Activated CD4-positive, alpha-beta memory T cell treated with anti-CD3 and anti-CD28 coated beads for 36 hours (primary cell): ENCODE data around the gene CCL4. TPM values are rescaled to one million over a fixed set of nuclear protein-coding genes. Genes with fewer than 3 reads are reported as not detected.
"Not testable (repeated sequence)": the region's sequence is repeated elsewhere in the genome, so short reads cannot be mapped to it uniquely, and the experiment has no call there.

ENCODE experiments used
- CTCF ChIA-PET: fragments of 350-600 bp; sonication (Branson Sonifier 250); formaldehyde crosslinking; loops from one replicate; lab custom pipeline; 2021; ENCODE audit warnings: antibody characterized with exemption, inconsistent platforms; lab: Charles Lee
- POLR2A ChIA-PET: fragments of 350-600 bp; sonication (Branson Sonifier 250); formaldehyde crosslinking; loops from one replicate; lab custom pipeline; 2021; ENCODE audit warnings: antibody characterized with exemption; lab: Charles Lee
- DNase-seq: peaks from one replicate; pipeline ENCODE4 v3.0.0-alpha.2; 2020
- H3K27ac Mint-ChIP-seq: one replicate; pipeline ENCODE4 v1.8.0; 2021; ENCODE audit warnings: mixed read lengths
- H3K27me3 Mint-ChIP-seq: one replicate; pipeline ENCODE4 v1.8.0; 2021; ENCODE audit warnings: mixed read lengths
- H3K36me3 Mint-ChIP-seq: one replicate; pipeline ENCODE4 v1.8.0; 2021; ENCODE audit warnings: mixed read lengths
- H3K4me1 Mint-ChIP-seq: one replicate; pipeline ENCODE4 v1.8.0; 2021; ENCODE audit warnings: low read depth, mixed read lengths
- H3K4me3 Mint-ChIP-seq: one replicate; pipeline ENCODE4 v1.8.0; 2021; ENCODE audit warnings: mild to moderate bottlenecking, mixed read lengths
- H3K9me3 Mint-ChIP-seq: one replicate; pipeline ENCODE4 v1.8.0; 2021; ENCODE audit warnings: mixed read lengths
- intact Hi-C: fragments of 100-400 bp; cut with micrococcal nuclease; formaldehyde crosslinking; loops from one replicate; pipeline ENCODE4 v1.15.1; 2023
- total RNA-seq, 2 experiments: library from RNA; stranded (reverse); gene quantifications; one replicate each; pipeline ENCODE4 v1.2.3, GENCODE V29; 2021

Gene CCL4
- total RNA-seq, 2 experiments from 2014 or later = 917 to 966 TPM

DNA sequence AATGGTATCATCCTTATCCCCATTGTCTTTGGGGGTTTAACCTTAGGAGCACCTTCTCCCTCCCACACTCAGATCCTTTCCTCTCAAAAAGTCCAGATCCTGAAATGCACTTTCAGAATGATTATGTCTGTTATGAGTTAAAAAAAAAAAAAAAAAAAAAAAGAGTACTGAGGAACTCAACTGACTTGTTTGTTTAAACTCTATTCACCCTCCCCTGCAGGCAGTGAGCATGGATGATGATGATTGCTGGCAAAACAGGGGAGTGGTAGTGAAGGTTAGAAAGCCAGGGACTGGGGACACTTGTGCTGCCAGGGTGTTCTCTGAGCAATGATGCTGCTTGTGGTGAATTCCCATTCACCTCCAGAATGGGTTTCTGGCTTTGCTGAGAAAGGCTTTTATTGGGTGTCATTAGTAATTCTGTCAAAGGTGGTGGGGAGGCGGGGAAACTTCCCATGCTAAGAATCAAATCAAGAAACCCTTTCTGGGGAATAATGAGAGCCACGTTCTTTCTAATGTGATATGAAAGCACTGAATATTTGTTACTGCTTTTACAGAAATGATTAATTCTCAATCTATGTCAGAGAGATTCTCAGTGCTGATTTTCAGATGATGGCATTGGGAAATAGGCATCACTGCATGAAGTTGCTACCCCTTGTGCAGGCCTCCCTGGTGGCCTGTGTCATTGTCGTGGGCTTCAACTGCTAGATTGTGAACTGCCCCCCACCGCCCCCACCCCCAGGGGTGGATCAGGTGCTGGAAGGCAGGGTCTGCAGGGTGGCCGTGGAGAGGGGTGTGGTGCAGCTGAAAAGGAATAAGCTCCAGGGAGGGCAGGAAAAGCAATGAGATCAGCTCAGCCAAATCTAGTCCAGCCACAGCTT, 14.1 kb downstream of the CCL4 start:
- H3K36me3 Mint-ChIP-seq = no peaks in the 10 kb centered on the region
- H3K9me3 Mint-ChIP-seq = peaks cover 7% of the 10 kb centered on the region
- peak overlapping the region; percentile 40 for H3K27ac Mint-ChIP-seq
- peak; percentile 80 for DNase-seq
- POLR2A ChIA-PET = interaction anchor here (0.9 to 3.4 kb wide), 6 partner anchors 18 to 45 kb away, joined by 3 to 34 read pairs (median 6); partner anchors contain the start of gene CCL3
- CTCF ChIA-PET = interaction anchor here (0.6 to 4.9 kb wide), 14 partner anchors 10 to 289 kb away, joined by 3 to 68 read pairs (median 5); partner anchors contain the start of gene CCL3
- no peak overlapping the region for H3K4me3 Mint-ChIP-seq
- peaks cover 27% of the 10 kb centered on the region for H3K27me3 Mint-ChIP-seq
- intact Hi-C loops = loop anchor here (1.0 to 10.0 kb wide), 5 partner anchors 15 to 67 kb away; partner anchors contain the start of gene CCL3
- H3K4me1 Mint-ChIP-seq = peaks cover 35% of the 10 kb centered on the region

DNA sequence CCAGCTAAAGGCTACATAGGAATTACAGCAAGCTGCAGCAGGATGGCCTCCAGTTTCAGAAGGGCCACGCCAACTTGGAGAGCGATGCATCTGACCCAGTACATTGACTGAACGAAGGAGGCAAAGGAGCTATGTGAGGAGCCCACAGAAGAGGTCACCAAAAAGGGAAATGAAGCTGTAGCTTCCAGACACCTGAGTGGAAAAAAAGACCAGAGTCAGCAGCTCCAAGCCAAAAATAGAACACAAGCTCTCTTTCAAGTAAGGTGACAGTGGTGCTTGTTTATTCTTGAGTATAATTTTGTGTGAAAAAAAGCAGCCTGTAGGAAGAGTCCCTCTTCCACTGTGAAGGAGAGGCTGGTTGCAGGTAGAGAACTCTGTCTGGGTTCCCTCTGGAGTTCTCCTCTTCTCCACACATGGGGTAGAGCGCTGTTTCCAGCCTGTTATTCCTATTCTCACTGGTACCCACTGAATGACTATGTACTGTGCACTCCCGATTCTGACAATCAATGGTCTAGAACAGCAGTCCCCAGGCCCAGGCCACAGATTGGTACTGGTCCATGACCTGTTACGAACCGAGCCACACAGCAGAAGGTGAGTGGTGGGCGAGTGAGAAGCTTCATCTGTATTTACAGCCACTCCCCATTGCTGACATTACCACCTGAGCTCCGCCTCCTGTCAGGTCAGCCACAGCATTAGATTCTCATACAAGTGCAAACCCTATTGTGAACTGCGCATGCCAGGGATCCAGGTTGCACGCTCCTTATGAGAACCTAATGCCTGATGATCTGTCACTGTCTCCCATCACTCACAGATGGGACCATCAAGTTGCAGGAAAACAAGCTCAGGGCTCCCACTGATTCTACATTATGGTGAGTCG, 15.1 kb downstream of the CCL4 start:
- no peak for DNase-seq
- Mint-ChIP-seq H3K36me3 (no peaks in the 10 kb centered on the region), H3K27me3 (peaks cover 31% of the 10 kb centered on the region), H3K27ac (peak overlapping the region; percentile 14), H3K9me3 (peaks cover 6% of the 10 kb centered on the region), H3K4me3 (no peak overlapping the region), H3K4me1 (peaks cover 35% of the 10 kb centered on the region)
- CTCF ChIA-PET = interaction anchor here (0.7 to 4.9 kb wide), 11 partner anchors 24 to 149 kb away, joined by 3 to 68 read pairs (median 6); partner anchors contain the start of gene CCL3
- intact Hi-C loops = loop anchor here (1.0 to 10.0 kb wide), 5 partner anchors 14 to 66 kb away; partner anchors contain the start of gene CCL3
- POLR2A ChIA-PET = interaction anchor here (0.9 to 3.4 kb wide), 6 partner anchors 19 to 46 kb away, joined by 3 to 34 read pairs (median 4); partner anchors contain the start of gene CCL3

DNA sequence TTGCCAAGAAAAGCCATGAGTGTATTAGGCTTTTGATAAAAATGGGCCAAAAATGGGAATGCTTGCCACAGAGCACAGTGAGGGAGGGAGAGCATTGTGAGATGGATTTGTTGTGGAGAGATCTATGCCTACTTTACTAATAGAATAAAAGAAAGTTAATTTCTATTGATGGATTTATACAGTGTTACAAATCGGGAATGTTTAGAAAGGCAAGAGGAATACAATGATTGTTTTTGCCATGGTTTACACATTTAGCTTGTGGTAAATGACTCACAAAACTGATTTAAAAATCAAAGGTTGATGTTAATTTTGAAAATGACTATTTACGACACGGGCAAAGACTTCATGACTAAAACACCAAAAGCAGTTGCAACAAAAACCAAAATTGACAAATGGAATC, 16.6 kb downstream of the CCL4 start:
- peak overlapping the region; percentile 2 for H3K27ac Mint-ChIP-seq
- ChIA-PET POLR2A (interaction anchor here (1.0 to 3.4 kb wide), 2 partner anchors 29 to 31 kb away, joined by 3 to 34 read pairs; partner anchors contain the start of gene CCL3), CTCF (interaction anchor here (0.8 to 4.9 kb wide), 5 partner anchors 27 to 47 kb away, joined by 3 to 68 read pairs (median 6); partner anchors contain the start of gene CCL3)
- no peak overlapping the region for H3K4me3 Mint-ChIP-seq
- H3K4me1 Mint-ChIP-seq = peaks cover 35% of the 10 kb centered on the region
- intact Hi-C loops = no loop called here
- no peaks in the 10 kb centered on the region for H3K36me3 Mint-ChIP-seq
- peaks cover 26% of the 10 kb centered on the region for H3K27me3 Mint-ChIP-seq
- no peak for DNase-seq
- peaks cover 10% of the 10 kb centered on the region for H3K9me3 Mint-ChIP-seq

GRCh38 chr17:36121099-36121498, 17.5 kb downstream of the CCL4 start:
- intact Hi-C loops, H3K4me3 Mint-ChIP-seq, H3K27ac Mint-ChIP-seq, H3K36me3 Mint-ChIP-seq, DNase-seq: not testable (repeated sequence)
- peaks cover 18% of the 10 kb centered on the region for H3K9me3 Mint-ChIP-seq
- H3K27me3 Mint-ChIP-seq = peaks cover 26% of the 10 kb centered on the region
- ChIA-PET POLR2A (interaction anchor here (1.0 to 3.4 kb wide), 2 partner anchors 28 to 31 kb away, joined by 3 to 34 read pairs; partner anchors contain the start of gene CCL3), CTCF (interaction anchor here (0.8 to 4.9 kb wide), 3 partner anchors 27 to 48 kb away, joined by 3 to 68 read pairs (median 8); partner anchors contain the start of gene CCL3)
- peaks cover 35% of the 10 kb centered on the region for H3K4me1 Mint-ChIP-seq

- H3K36me3 Mint-ChIP-seq = peaks cover 6% of the 10 kb centered on the region
- no peak overlapping the region for H3K4me3 Mint-ChIP-seq
- peaks cover 18% of the 10 kb centered on the region for H3K4me1 Mint-ChIP-seq
- H3K27me3 Mint-ChIP-seq = peaks cover 26% of the 10 kb centered on the region
- ChIA-PET POLR2A (no interaction called here), CTCF (interaction anchor here (1.0 to 3.9 kb wide), 5 partner anchors 25 to 154 kb away, joined by 5 to 23 read pairs (median 6); no protein-coding TSS in a partner anchor)
- intact Hi-C loops = no loop called here
- H3K27ac Mint-ChIP-seq = no peak overlapping the region
- peaks cover 24% of the 10 kb centered on the region for H3K9me3 Mint-ChIP-seq
- no peak for DNase-seq
These were observed 19.8 kb downstream of the CCL4 start for GRCh38 chr17:36123431-36123830.

DNA sequence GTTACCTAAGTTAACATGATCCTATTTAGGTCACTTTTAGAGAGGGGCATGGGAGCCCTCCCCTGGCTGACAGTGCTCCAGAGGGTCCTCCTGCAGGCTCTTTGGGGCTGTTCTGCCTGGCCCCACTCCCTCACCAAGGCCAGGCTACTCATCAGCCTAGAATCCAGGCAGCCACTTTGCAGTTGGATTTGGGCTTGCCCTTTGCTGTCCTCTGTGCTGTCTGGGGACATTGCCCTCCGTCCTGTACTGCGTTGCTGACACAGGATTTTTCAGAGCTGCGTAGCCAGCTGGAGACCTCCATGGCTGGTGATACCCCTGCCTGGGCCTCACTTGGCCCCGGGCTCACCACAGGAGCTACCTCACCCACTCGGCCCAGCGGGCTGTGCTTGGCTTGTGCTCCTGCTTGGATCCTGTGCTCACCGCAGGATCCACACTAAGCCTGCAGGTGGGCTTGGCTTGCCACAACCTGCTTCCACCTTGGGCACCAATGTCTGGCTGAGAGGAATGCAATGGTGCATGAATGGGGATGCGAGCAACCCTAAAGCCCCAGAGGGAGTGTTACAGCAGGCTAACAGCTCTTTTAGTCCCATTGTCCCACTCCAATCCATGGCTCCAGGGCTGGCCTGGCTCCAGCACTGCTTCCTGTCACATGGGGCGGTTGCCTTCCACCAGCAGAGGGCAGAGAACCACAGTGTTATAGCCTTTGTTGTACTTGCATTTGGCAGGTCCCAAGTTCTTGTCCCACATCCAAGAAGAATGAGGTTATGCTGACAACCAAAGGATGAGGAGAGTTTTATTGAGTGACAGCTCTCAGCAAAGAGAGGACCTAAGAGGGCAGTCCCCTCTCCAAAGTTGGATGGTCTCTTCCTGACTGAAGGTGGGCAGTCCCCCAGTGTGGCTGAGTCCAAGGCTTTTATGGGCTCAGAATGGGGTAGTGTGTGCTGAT, 21.5 kb downstream of the CCL4 start:
- peaks cover 6% of the 10 kb centered on the region for H3K36me3 Mint-ChIP-seq
- ChIA-PET POLR2A (no interaction called here), CTCF (interaction anchor here (0.8 to 3.9 kb wide), 5 partner anchors 8 to 156 kb away, joined by 4 to 23 read pairs (median 6); no protein-coding TSS in a partner anchor)
- peaks cover 24% of the 10 kb centered on the region for H3K9me3 Mint-ChIP-seq
- no peak overlapping the region for H3K27ac Mint-ChIP-seq
- no peak for DNase-seq
- intact Hi-C loops = no loop called here
- H3K27me3 Mint-ChIP-seq = peaks cover 25% of the 10 kb centered on the region
- peaks cover 10% of the 10 kb centered on the region for H3K4me1 Mint-ChIP-seq
- no peak overlapping the region for H3K4me3 Mint-ChIP-seq

- peaks cover 17% of the 10 kb centered on the region for H3K9me3 Mint-ChIP-seq
- ChIA-PET CTCF (interaction anchor here (1.1 to 2.6 kb wide), 3 partner anchors 11 to 158 kb away, joined by 3 to 8 read pairs (median 5); no protein-coding TSS in a partner anchor), POLR2A (no interaction called here)
- H3K27ac Mint-ChIP-seq = no peak overlapping the region
- no peaks in the 10 kb centered on the region for H3K4me1 Mint-ChIP-seq
- DNase-seq = no peak
- H3K4me3 Mint-ChIP-seq = no peak overlapping the region
- H3K27me3 Mint-ChIP-seq = peaks cover 18% of the 10 kb centered on the region
- peaks cover 6% of the 10 kb centered on the region for H3K36me3 Mint-ChIP-seq
- intact Hi-C loops = no loop called here
These were observed 23.7 kb downstream of the CCL4 start for GRCh38 chr17:36127199-36127893.

DNA sequence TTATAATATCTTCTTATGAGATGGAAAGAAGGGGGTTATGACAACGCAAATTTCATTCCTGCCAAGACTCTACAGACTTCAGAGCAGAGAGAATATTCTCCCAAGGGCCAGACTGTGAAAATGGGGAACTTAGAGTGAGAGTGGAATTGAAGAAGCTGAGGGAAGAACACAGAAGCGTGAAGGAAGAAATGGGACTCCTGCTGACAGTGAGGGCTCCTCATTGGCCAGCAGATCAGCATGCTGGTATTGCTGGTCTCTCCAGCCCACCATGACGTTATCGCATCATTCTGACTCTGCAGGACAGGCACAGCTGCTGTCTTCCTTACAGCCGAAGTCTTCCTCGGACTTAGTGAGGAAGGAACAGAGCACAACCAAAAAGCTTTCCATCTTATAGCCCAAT, 24.3 kb downstream of the CCL4 start:
- no peak for DNase-seq
- POLR2A ChIA-PET = no interaction called here
- Mint-ChIP-seq H3K4me3 (no peak overlapping the region), H3K36me3 (peaks cover 6% of the 10 kb centered on the region), H3K27ac (no peak overlapping the region), H3K9me3 (peaks cover 17% of the 10 kb centered on the region), H3K4me1 (no peaks in the 10 kb centered on the region), H3K27me3 (peaks cover 16% of the 10 kb centered on the region)
- intact Hi-C loops = no loop called here
- CTCF ChIA-PET = interaction anchor here (0.6 to 2.6 kb wide), 6 partner anchors 11 to 1321 kb away, joined by 3 to 8 read pairs (median 6); no protein-coding TSS in a partner anchor

DNA sequence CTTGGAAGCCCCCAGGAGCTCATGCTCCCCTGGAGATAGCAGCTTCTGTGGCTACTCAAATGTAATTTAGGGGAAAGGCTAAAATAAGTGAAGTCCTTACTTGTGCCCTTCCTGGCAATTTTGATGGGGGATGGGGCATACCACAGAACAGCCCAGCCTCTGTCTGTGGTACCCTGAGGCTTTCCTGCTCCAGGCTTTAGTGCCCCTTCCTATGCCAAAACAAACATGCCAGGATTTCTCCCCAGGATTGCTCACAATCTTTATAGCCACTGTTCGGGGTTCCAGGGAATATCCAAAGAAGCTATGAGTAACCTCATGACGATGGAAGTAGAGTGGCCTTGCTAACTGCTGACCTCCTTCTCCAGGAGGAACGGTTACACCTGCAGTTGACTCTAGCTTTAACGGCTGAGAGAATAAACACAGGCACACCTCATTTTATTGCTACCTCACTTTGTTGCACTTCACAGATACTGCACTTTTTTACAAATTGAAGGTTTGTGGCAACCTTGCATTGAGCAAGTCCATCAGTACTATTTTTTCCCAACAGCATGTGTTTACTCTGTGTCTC, 24.9 kb downstream of the CCL4 start:
- intact Hi-C loops = no loop called here
- no peak overlapping the region for H3K27ac Mint-ChIP-seq
- H3K27me3 Mint-ChIP-seq = peaks cover 16% of the 10 kb centered on the region

More for the DNA sequence above, 24.9 kb downstream of the CCL4 start:
- ChIA-PET CTCF (interaction anchor here (0.6 to 2.6 kb wide), 8 partner anchors 12 to 1321 kb away, joined by 3 to 8 read pairs (median 6); no protein-coding TSS in a partner anchor), POLR2A (no interaction called here)
- no peaks in the 10 kb centered on the region for H3K4me1 Mint-ChIP-seq
- DNase-seq = no peak
- peaks cover 17% of the 10 kb centered on the region for H3K9me3 Mint-ChIP-seq
- H3K36me3 Mint-ChIP-seq = peaks cover 6% of the 10 kb centered on the region
- H3K4me3 Mint-ChIP-seq = no peak overlapping the region
